Pericardium fibroblast (primary cell): Measurements from ENCODE around the gene MLN. TPM values are rescaled to one million over a fixed set of nuclear protein-coding genes. Genes with fewer than 3 reads are reported as not detected.

Source experiments
- total RNA-seq: library from RNA; depleted of rRNA; stranded (reverse); fragments of >200 nt; gene quantifications from 2 replicates; pipeline ENCODE4 v1.2.3, GENCODE V29; 2015

The MLN gene
- not detected in 2 replicates for total RNA-seq

DNA sequence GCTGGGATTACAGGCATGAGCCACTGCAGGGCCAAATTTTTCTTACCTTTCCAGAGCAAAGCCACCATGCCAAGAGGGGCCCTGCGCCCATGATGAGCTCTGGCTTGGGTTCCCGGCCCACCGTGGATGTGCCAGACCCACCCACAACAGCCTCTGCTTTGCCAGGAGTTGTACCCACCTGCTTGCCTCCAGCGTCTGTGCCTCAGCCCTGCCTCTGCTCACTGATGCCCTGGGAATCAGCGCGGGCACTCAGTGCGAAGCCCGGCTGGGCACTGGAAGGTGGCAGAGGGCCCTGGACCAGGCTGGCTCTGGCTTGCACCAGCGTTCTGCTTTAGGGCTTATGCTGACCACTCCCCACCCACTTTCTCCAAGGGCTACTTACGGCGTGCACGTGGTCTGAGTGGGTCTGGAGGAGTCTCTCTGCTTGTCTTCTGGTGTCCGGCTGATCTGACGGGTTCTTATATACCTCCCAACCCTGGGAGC, at the start of gene MLN:
TSS of gene MLN (minus strand) at position 433 of the 483 bp plus-strand sequence. CDS start 2,840 bp downstream, outside the sequence.

GRCh38 chr6:33788694-33789549, 14.9 kb downstream of the MLN start, which contains the start of gene LEMD2:
Gene LEMD2, minus strand, starts transcription at chr6:33789130. Its CDS starts 14 bp downstream, at chr6:33789116.

GRCh38 chr6:33746651-33747100, 57.1 kb downstream of the MLN start, which contains the start of gene IP6K3:
Gene IP6K3, minus strand, starts transcription at chr6:33746905. Its CDS starts 11,429 bp downstream, at chr6:33735476.

Other genes starting within 250 kb of the MLN start
- gene BAK1, start 223.7 kb downstream of the MLN start, total RNA-seq = 5.9 and 14.5 TPM in 2 replicates
- gene ITPR3, start 182.7 kb downstream of the MLN start, total RNA-seq = 15.9 and 27.5 TPM in 2 replicates
- gene UQCC2, start 92.3 kb downstream of the MLN start, total RNA-seq = 22.6 and 33.8 TPM in 2 replicates
- gene IP6K3, start 57.1 kb downstream of the MLN start, total RNA-seq = 0.43 and 2.3 TPM in 2 replicates
- gene LEMD2, start 14.9 kb downstream of the MLN start, total RNA-seq = 35.2 and 46.9 TPM in 2 replicates